HCT116 (cell line): ENCODE measurements around the gene ZNF775. TPM values are rescaled to one million over a fixed set of nuclear protein-coding genes. Genes with fewer than 3 reads are reported as not detected.

Experiments used
- ATAC-seq: fragments of 200-7000 bp; cut with Tn5 transposase; 2 replicates; pipeline ENCODE4 v1.9.1; 2020; ENCODE audit warnings: mild to moderate bottlenecking, moderate library complexity
- BruUV-seq: library from RNA; stranded (reverse); fragments of 400-500 nt; replicated peaks from 2 replicates; lab custom pipeline; 2021; lab: Mats Ljungman, UMichigan
- CTCF ChIA-PET: fragments of 300-600 bp; sonication (Branson Sonifier 250); formaldehyde crosslinking; loops from one replicate; lab custom pipeline; 2021; ENCODE audit warnings: antibody characterized with exemption; lab: Charles Lee
- POLR2A ChIA-PET: fragments of 300-600, 350-600 bp; sonication (Branson Sonifier 250); formaldehyde crosslinking; loops from one replicate; lab custom pipeline; 2021; ENCODE audit warnings: antibody characterized with exemption; lab: Charles Lee
- RAD21 ChIA-PET, 2 experiments: fragments of 300-600 bp; sonication (Branson Sonifier 250); formaldehyde crosslinking; loops; one replicate each; lab custom pipeline; 2023; ENCODE audit warnings: low total read pairs in 2 of 2; ENCODE audit not compliant: uncharacterized antibody in 2 of 2, unreplicated experiment in 2 of 2, low non-redundant PET in 1 of 2; lab: Charles Lee
- DNase-seq: peaks from one replicate; pipeline ENCODE4 v3.0.0-alpha.2; 2010; ENCODE audit warnings: low read depth, low spot score
- H2AFZ ChIP-seq: fragments of 200-600 bp; shearing (Covaris generic), sonication (generic); 2 replicates; pipeline ENCODE4 v1.6.1; 2017; ENCODE audit warnings: low read depth, mixed run types, mixed read lengths, antibody characterized with exemption, low read length; ENCODE audit not compliant: poor library complexity, severe bottlenecking
- H3K27ac ChIP-seq: 2 replicates; pipeline ENCODE4 v1.5.1; 2012; ENCODE audit warnings: low read depth, low read length
- H3K27me3 ChIP-seq: fragments of 200-600 bp; sonication (generic); 2 replicates; pipeline ENCODE4 v1.6.1; 2016; ENCODE audit warnings: mixed run types, low read length, mixed read lengths; ENCODE audit not compliant: insufficient read depth
- H3K36me3 ChIP-seq, 2 experiments: fragments of 200-500 bp in 1 of 2; fragments of 200-600 bp in 1 of 2; sonication (Bioruptor generic) in 1 of 2; sonication (generic) in 1 of 2; 2 replicates each; pipeline versions ENCODE4 v1.5.1 to v1.6.1; 2014 to 2016; ENCODE audit warnings: low read length in 2 of 2, inconsistent platforms in 1 of 2, mixed read lengths in 1 of 2, mixed run types in 1 of 2; ENCODE audit not compliant: insufficient read depth in 2 of 2, control insufficient read depth in 1 of 2
- H3K4me1 ChIP-seq, 2 experiments: fragments of 200-600 bp in 1 of 2; sonication (generic) in 1 of 2; 2 replicates each; pipeline versions ENCODE4 v1.5.1 to v1.6.1; 2012 to 2017; ENCODE audit warnings: low read length in 2 of 2, inconsistent platforms in 1 of 2, mild to moderate bottlenecking in 1 of 2, mixed read lengths in 1 of 2, mixed run types in 1 of 2, moderate library complexity in 1 of 2; ENCODE audit not compliant: insufficient read depth in 2 of 2, control insufficient read depth in 1 of 2
- H3K4me2 ChIP-seq: fragments of 200-600 bp; sonication (generic); 2 replicates; pipeline ENCODE4 v1.6.1; 2017; ENCODE audit warnings: mixed run types, low read length, mixed read lengths
- H3K4me3 ChIP-seq, 2 experiments: fragments of 200-600 bp in 1 of 2; sonication (generic) in 1 of 2; replicated peaks in 1 of 2; 2 replicates each; pipeline ENCODE4 v1.5.1; 2011 to 2016; ENCODE audit warnings: low read length in 2 of 2, control low read depth in 1 of 2, low read depth in 1 of 2, mild to moderate bottlenecking in 1 of 2, mixed read lengths in 1 of 2, mixed run types in 1 of 2
- H3K79me2 ChIP-seq: fragments of 200-600 bp; sonication (generic); 2 replicates; pipeline ENCODE4 v1.6.1; 2017; ENCODE audit warnings: mild to moderate bottlenecking, mixed run types, low read length, moderate library complexity, mixed read lengths; ENCODE audit not compliant: insufficient read depth
- H3K9ac ChIP-seq: fragments of 200-600 bp; sonication (generic); 2 replicates; pipeline ENCODE4 v1.6.1; 2016; ENCODE audit warnings: low read length, mixed read lengths
- H3K9me2 ChIP-seq: fragments of 200-600 bp; sonication (generic), shearing (Covaris generic); 2 replicates; pipeline ENCODE4 v1.6.1; 2017; ENCODE audit warnings: mixed run types, mild to moderate bottlenecking, moderate library complexity; ENCODE audit not compliant: insufficient read depth
- H3K9me3 ChIP-seq, 2 experiments: fragments of 200-500 bp in 1 of 2; fragments of 200-600 bp in 1 of 2; sonication (Bioruptor generic) in 1 of 2; sonication (generic) in 1 of 2; 2 replicates each; pipeline ENCODE4 v1.6.1; 2014 to 2017; ENCODE audit warnings: low read length in 2 of 2, mixed read lengths in 2 of 2, inconsistent platforms in 1 of 2, low read depth in 1 of 2, mild to moderate bottlenecking in 1 of 2, mixed run types in 1 of 2, moderate library complexity in 1 of 2; ENCODE audit not compliant: control insufficient read depth in 1 of 2, insufficient read depth in 1 of 2
- H4K20me1 ChIP-seq: fragments of 200-600 bp; sonication (generic), shearing (Covaris generic); 2 replicates; pipeline ENCODE4 v1.6.1; 2017; ENCODE audit warnings: mixed run types, mild to moderate bottlenecking, moderate library complexity; ENCODE audit not compliant: insufficient read depth
- ATF3 ChIP-seq: IDR thresholded peaks from 2 replicates; pipeline ENCODE4 v1.6.1; 2012
- CBX3 ChIP-seq: IDR thresholded peaks from 2 replicates; pipeline ENCODE4 v1.6.1; 2012; ENCODE audit warnings: low read depth
- CEBPB ChIP-seq: IDR thresholded peaks from 2 replicates; pipeline ENCODE4 v1.6.1; 2012; ENCODE audit warnings: low read depth
- EZH2 ChIP-seq: fragments of 200-600 bp; sonication (generic); IDR thresholded peaks from 2 replicates; pipeline ENCODE4 v1.6.1; 2017; ENCODE audit warnings: antibody characterized with exemption, mixed run types
- EZH2phosphoT487 ChIP-seq: fragments of 200-600 bp; IDR thresholded peaks from 2 replicates; pipeline ENCODE4 v1.6.1; 2018; ENCODE audit warnings: antibody characterized with exemption, borderline replicate concordance
- FOSL1 ChIP-seq: IDR thresholded peaks from 2 replicates; pipeline ENCODE4 v1.6.1; 2012; ENCODE audit warnings: low read depth
- POLR2A ChIP-seq: IDR thresholded peaks from 2 replicates; pipeline ENCODE4 v1.7.0; 2011; ENCODE audit warnings: borderline replicate concordance; ENCODE audit not compliant: insufficient read depth, insufficient read length; ENCODE audit errors: extremely low read depth
- POLR2AphosphoS5 ChIP-seq: IDR thresholded peaks from 2 replicates; pipeline ENCODE4 v1.6.1; 2011; ENCODE audit warnings: mild to moderate bottlenecking, low read depth, low read length, moderate library complexity
- REST ChIP-seq: IDR thresholded peaks from 2 replicates; pipeline ENCODE4 v1.6.1; 2012; ENCODE audit warnings: low read depth
- SRF ChIP-seq: IDR thresholded peaks from 2 replicates; pipeline ENCODE4 v1.6.1; 2012; ENCODE audit warnings: low read depth
- TCF7L2 ChIP-seq: IDR thresholded peaks from 2 replicates; pipeline ENCODE4 v1.7.0; 2011; ENCODE audit warnings: borderline replicate concordance, inconsistent platforms; ENCODE audit not compliant: insufficient read depth, insufficient read length; ENCODE audit errors: extremely low read depth
- YY1 ChIP-seq: IDR thresholded peaks from 2 replicates; pipeline ENCODE4 v1.6.1; 2011; ENCODE audit warnings: low read length, low read depth, moderate library complexity, mild to moderate bottlenecking; ENCODE audit not compliant: insufficient replicate concordance; ENCODE audit errors: extremely low read depth
- ZFX ChIP-seq: fragments of 450-650 bp; IDR thresholded peaks from 2 replicates; pipeline ENCODE4 v1.6.1; 2017
- intact Hi-C: fragments of 100-400 bp; cut with micrococcal nuclease; formaldehyde crosslinking; loops from 2 replicates; pipeline ENCODE4 v1.10.0; 2022
- total RNA-seq: library from RNA; stranded (reverse); gene quantifications from one replicate; pipeline ENCODE4 v1.2.1, GENCODE V29; 2021; ENCODE audit not compliant: unreplicated experiment
- TF ChIP-seq, protein P1 (sequence below): IDR thresholded peaks from 2 replicates; pipeline ENCODE4 v1.6.1; 2012

The ZNF775 gene
- total RNA-seq, 1 experiment from 2014 or later: 4.5 TPM

DNA sequence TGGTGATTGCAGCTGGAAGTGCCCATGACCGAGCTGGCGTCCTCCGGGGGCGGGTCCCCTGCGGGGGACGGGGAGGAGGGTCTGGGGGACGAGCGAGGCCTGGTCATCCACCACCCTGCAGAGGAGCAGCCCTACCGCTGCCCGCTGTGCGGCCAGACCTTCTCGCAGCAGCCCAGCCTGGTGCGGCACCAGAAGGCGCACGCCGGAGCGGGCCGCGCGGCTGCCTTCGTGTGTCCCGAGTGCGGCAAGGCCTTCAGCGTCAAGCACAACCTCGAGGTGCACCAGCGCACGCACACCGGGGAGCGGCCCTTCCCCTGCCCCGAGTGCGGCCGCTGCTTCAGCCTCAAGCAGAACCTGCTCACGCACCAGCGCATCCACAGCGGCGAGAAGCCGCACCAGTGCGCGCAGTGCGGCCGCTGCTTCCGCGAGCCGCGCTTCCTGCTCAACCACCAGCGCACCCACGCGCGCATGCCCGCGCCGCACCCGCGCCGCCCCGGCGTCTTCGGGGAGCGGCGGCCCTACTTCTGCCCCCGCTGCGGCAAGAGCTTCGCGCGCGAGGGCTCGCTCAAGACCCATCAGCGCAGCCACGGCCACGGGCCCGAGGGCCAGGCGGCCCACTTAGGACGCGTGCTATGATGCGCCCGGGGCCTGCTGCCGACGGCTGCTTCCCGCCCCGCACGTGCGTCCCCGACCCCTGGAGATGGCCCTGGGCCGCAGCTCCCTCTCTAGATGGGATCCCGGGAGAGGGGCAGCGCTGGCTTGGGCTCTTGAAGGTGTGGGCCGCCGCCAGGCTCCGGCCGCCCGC lies 28.7 kb downstream of the ZNF775 start:
- no peaks in the 10 kb centered on the region for H3K9me3 ChIP-seq
- RAD21 ChIA-PET: no interaction called here
- H3K4me2 ChIP-seq: no peak overlapping the region
- H3K4me3 ChIP-seq: no peak overlapping the region
- CTCF ChIA-PET: no interaction called here
- DNase-seq (no peak), ATAC-seq (no peak)
- no peaks in the 10 kb centered on the region for H3K27me3 ChIP-seq
- no peaks in the 10 kb centered on the region for H3K36me3 ChIP-seq
- H3K9me2 ChIP-seq: no peaks in the 10 kb centered on the region
- intact Hi-C loops: no loop called here
- BruUV-seq: no TSS peak
- H2AFZ ChIP-seq: no peak overlapping the region
- peaks cover 10 to 27% of the 10 kb centered on the region in 2 experiments; a peak in 3 of 4 replicates for H3K4me1 ChIP-seq
- no peak overlapping the region for H3K9ac ChIP-seq
- H3K27ac ChIP-seq: no peak overlapping the region
- no peaks in the 10 kb centered on the region for H3K79me2 ChIP-seq
- H4K20me1 ChIP-seq: no peaks in the 10 kb centered on the region
- TF ChIP-seq EZH2 (no peak), TCF7L2 (no peak), ZFX (no peak), SRF (no peak), POLR2A (no peak), POLR2AphosphoS5 (no peak)
- POLR2A ChIA-PET: no interaction called here

- H3K4me3 ChIP-seq: no peak overlapping the region
- H3K9me2 ChIP-seq: no peaks in the 10 kb centered on the region
- CTCF ChIA-PET: no interaction called here
- H2AFZ ChIP-seq: no peak overlapping the region
- H4K20me1 ChIP-seq: no peaks in the 10 kb centered on the region
- no peaks in the 10 kb centered on the region for H3K27me3 ChIP-seq
- POLR2A ChIA-PET: interaction anchor here (0.8 kb wide), 1 partner anchor 41 kb away, joined by 5 read pairs; no protein-coding TSS in a partner anchor
- H3K9me3 ChIP-seq: no peaks in the 10 kb centered on the region
- H3K27ac ChIP-seq: no peak overlapping the region
- intact Hi-C loops: no loop called here
- H3K79me2 ChIP-seq: no peaks in the 10 kb centered on the region
- H3K4me1 ChIP-seq: peaks cover 10 to 28% of the 10 kb centered on the region in 2 experiments; a peak in 3 of 4 replicates
- no TSS peak for BruUV-seq
- H3K36me3 ChIP-seq: no peaks in the 10 kb centered on the region
- H3K4me2 ChIP-seq: no peak overlapping the region
- RAD21 ChIA-PET: no interaction called here
- ATAC-seq (no peak), DNase-seq (no peak)
- no peak overlapping the region for H3K9ac ChIP-seq
- no peak for TF ChIP-seq CEBPB
- no peak for TF ChIP-seq YY1
- no peak for TF ChIP-seq CBX3
- no peak for TF ChIP-seq EZH2phosphoT487
- TF ChIP-seq REST: no peak
- no peak for TF ChIP-seq TCF7L2
- TF ChIP-seq FOSL1: no peak
- TF ChIP-seq ATF3: no peak
- TF ChIP-seq, protein P1, sequence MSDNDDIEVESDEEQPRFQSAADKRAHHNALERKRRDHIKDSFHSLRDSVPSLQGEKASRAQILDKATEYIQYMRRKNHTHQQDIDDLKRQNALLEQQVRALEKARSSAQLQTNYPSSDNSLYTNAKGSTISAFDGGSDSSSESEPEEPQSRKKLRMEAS: no peak
Observed at GRCh38 chr7:150408393-150409299, 29.5 kb downstream of the ZNF775 start.
